Stimulated activated CD8-positive, alpha-beta memory T cell treated with anti-CD3 and anti-CD28 coated beads, Interleukin-7, amount 100 ng/mL, for 48 hours (primary cell): ENCODE results near the gene METRNL.

Source experiments
- DNase-seq, 2 donors: peaks; one replicate each; pipeline ENCODE4 v3.0.0-alpha.2; 2020; ENCODE audit warnings: low read depth in 1 of 2; ENCODE audit errors: extremely low read depth in 1 of 2

The METRNL gene

DNA sequence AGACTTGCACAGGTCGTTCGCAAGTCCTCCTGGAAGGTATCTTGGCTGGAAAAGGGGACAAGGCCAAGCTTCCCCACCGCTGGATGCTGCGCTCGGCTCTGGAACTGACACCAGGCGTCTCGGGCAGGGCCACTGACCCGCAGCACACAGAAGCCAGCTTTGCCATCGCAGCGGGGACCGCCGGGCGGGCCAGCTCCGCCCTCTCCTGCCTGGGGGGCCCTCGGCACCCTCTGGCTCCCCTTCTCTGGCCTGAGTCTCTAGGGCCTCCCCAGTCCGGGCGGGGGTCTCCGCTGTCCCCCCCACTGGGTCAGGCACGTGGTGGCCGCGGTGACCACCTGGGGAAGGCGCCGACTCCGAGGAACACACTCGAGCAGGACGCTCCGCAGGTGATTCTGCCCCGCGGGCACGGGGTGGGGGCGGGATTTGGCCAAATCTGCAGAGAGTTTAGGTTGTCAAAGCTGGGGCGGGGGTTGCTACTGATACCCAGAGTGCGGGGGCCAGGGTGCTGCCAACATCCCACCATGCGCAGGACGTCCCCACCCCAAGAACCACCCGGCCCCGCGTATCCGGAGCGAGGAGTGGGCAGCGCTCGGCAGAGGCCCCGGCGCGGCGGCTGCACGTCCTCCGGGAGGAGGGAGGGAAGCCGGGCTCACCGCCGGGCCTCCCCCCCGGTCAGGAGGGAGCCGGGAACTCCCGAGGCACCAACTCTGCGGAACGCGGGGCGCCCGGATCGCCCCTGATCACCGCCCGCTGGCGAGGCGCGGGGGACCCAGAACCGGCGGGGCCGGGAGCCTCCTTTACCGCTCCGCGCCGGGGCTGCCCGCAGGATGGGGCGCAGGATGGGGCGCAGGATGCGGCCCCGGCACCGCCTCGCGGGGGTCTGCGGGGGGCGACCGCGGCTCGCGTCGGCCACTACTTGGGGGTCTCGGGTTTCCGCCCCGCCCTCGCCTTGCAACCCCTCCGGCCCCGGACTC, 744 bp upstream of the METRNL start:
- no peak for DNase-seq

DNA sequence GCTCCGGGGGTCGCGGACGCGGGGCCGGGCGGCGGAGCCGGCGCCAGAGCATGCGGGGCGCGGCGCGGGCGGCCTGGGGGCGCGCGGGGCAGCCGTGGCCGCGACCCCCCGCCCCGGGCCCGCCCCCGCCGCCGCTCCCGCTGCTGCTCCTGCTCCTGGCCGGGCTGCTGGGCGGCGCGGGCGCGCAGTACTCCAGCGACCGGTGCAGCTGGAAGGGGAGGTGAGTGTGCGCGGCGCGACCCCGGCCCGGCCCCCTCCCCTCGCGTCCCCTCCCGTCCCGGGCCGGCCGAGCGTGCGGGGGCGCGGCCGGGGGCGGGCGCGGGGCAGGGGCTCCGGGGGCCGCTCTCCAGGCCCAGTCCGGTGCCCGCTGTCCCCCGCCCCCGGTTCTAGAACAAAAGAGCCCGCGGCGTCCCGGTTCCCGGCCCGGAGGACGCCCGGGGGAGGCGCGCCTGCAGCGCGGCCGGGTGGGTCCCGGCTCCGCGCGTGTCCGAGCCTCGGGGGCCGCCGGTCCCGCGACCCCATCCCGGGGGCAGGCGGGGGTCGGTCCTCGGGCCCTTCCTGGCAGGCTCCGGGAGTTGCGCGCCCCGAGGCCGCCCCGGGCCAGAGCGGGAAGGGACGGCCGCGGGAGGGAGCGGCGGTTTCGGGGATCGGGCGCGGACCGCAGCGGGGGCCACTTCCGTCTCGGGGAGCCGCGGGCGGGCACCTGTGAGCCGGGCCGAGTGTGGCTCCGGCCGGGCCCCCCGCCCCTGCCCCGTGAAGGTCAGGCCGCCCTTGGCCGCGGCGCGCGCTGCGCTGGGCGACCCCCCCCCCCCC, 563 bp downstream of the METRNL start:
- DNase-seq, result no peak

DNA sequence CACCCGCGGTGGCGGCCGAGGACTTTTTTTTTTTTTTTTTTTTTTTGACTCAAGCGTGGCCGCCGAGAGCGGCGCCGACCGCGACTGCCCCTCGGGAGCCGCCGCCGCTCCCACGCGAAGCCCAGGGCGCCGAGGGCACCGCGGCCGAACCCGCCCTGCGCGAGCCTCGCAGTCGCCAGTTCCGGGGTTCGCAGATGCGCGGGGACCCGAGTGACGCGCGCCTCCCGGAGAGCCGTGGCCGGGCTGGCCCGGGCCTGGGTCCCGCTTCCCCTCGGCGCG, 1.1 kb downstream of the METRNL start:
- DNase-seq, result no peak

DNA sequence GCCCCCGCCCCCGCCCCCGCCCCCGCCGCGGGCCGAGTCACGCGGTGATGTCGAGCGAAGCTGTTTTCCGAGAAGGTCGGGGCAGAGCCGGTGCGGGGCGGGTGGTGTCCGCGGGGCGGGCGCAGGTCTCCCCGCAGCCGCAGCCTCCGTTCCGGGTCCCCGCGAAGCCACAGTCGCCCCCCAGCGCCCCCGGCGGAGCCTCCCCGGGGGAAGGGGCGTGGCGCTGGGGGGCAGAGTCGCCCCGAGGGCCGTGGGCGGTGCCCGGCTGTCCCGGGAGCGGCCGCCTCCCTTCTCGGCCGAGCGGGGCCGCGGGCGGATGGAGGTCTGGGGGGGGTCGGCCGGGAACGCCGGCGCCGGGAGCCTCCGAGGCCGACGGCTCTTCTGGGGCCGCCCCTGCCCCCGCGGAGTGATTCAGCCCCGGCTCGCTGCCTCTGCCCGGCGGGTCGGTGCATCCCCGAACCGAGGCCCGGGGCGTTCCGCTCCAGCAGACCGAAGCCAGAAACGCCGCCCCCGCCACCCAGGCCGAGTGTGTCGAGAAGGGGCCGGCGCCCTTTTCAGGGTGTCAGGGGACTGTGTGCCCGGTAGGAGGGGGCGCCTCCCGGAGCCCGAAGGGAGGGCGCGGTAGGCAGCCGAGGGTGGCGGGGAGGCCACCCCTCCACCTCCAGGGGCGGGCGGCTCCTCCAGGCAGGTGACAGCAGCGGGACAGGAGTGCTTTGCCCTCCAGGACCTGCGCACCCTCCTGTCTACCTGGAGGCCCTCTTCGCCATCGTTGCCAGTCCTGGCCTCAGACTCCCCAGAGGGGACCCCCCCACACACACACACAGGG, 1.7 kb downstream of the METRNL start:
- DNase-seq, result peak in 1 of 2 donors; percentile 27

GRCh38 chr17:83081684-83082201, 2.3 kb downstream of the METRNL start:
- DNase-seq, result no peak

GRCh38 chr17:83082424-83082823, 3.0 kb downstream of the METRNL start:
- no peak for DNase-seq

DNA sequence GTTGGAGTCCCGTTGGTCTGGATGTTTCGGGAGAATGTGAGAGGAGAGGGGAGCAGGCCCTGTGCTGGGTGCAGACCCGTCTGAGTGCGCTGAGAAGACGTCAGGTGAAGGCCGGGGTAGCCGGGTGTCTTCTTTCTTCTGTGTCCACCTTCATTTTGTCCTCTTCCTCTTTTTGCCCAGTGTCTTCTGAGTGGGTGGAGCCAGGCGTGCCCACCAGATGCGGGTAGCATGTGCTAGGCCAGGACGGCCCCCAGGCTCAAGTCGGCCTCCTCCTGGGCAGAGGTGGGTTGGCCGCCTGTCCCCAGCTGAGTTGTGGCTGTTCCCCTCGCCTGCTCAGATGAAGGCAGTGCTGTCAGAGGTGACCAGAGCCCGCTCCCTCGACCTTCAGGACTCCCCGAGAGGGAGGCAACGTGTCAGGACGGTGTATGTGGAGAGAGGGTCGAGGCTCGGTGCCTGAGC, 3.5 kb downstream of the METRNL start:
- DNase-seq, result no peak

- peak; percentile 56 to 79 for DNase-seq
Measured at GRCh38 chr17:83083368-83084201, 4.2 kb downstream of the METRNL start.

GRCh38 chr17:83084214-83084613, 4.8 kb downstream of the METRNL start:
- no peak for DNase-seq

GRCh38 chr17:83084621-83085056, 5.2 kb downstream of the METRNL start:
- DNase-seq, result no peak

GRCh38 chr17:83085103-83085502, 5.7 kb downstream of the METRNL start:
- no peak for DNase-seq

GRCh38 chr17:83085526-83086198, 6.3 kb downstream of the METRNL start:
- DNase-seq, result no peak

DNA sequence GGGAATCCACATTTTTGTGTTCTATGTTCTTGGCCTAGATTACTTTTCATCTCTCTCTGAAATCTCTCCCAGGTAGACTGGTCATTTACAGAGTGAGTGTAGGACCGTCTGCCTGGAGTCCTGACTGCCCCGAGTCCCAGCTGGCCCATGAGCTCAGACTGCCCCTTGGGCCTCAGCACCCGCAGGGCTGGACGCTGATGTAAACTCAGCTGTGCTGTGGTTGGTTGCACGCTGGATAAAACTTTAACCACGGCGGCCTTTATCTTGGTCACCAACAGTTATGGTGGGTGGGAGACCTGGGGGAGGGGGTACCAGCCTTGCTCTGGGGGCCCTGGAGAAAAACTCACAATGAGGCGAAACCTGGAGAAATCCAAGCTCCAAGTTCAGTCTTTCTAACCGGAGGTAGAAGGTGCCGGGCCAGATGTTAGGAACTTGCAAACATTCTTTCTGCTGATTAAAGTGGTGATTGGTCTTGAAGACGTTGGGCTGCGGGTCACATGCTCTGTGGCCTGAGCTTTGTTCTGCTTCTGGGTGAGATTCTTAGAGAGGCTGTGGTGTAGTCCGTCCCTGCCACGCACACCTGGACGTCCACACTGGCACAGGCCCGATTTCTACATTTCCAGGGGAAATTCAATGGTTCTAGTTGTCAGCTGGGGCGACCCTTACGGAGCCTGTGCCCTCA, 6.9 kb downstream of the METRNL start:
- DNase-seq, result no peak

DNA sequence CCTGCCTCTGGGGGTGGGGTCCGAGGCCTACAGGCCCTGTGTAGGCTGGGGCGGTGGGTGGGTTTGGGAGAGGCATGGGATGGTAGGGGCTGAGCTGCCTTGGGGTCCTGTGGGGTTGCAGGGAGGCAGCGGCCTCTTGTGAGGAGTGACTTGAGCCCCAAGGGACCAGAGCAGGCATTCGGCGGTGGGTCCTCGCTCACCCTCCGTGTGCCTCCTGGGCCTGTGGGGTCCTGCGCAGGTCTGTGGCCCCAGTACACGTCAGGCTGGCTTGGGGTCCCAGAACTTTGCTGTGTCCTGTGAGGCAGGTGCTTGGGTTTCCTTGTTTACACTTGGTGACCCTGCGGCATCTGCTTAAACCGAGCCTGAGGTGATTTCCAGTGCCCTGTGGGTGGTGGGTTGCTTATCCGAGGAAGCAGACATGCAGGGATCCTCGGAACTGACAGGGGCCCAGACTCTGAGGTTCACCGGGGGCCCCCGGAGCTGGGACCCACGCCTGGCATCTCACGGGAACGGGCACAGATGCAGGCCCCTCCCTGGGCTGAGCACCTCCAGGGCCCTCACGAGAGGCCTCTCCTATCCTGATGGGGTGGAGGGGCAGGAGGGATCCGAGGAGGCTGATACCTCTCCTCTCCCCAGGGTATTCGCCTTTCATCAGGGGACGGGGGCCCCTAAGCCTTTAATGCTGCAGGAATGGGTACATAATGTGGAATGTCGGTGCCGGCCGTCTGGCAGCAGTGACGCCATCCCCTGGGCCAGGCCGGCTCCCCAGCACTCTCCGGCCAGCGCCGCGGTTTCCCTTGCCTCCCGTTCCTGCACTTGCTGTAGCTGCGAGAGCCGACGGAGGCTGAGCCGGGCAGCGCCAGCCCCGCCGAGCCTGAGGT, 7.7 kb downstream of the METRNL start:
- DNase-seq, result no peak

- DNase-seq, result no peak
Measured at GRCh38 chr17:83087788-83088360, 8.5 kb downstream of the METRNL start.

DNA sequence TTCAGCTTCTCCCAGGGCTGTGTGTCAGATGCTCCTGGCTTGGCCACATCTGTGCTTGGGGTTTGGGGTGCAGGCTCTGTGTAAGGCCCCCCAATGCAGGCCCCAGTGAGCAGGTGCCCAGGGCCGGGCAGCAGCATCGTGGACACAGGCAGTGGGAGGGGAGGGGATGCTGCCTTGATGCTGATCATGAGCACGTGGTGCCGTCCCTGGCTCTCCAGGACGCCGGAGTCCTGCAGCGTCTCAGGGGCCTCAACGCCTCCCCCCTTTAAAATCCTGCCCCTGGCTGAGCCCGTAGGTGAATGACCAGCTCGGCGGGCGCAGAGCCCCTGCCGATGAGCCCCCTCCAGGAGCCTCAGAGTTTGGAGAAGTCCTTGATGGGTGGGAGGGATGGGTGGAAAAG, 9.0 kb downstream of the METRNL start:
- DNase-seq, result no peak

- no peak for DNase-seq
Measured at GRCh38 chr17:83088909-83089308, 9.5 kb downstream of the METRNL start.
